Measurements from ENCODE around the gene TPRN. TPM values are rescaled to one million over a fixed set of nuclear protein-coding genes. Genes with fewer than 3 reads are reported as not detected.

Gene TPRN
- total and polyA plus RNA-seq, 7 experiments from 2014 or later: 0.35 to 13.5 (median 7.4) TPM

DNA sequence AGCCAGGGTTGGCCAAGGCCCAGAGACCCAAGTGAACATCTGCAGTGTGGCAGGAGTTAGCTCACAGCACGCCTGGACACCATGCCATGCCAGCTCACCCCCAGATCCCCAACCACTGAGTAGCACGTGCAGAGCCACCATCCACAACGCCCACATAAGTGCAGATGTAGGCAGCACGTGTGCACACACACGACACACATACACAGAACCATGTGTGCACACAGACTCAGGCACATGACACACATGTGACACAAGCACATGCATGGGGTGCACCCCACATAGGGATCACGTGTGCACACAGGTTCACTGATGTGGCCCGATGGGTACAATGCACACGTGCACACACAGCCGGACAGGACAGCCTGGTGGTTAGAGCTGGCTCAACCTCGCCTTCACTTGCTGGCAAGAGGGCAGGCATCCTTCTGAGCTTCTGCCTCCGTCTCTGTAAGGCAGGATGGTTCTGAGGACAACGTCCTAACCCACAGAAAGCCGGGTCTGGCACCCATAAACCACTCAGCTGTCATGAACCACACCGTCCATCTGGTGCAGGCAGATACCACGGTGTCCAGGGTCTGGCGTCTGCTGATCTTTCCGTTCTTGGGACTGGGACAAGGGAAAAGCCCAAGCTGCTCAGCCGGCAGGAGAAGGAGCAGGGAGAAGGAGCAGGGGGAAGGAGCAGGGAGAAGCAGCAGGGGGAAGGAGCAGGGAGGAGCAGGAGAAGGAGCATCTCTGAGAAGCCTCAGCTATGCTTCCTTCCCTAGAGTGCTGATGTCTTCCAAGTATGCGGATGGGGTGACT is 42.7 kb downstream of the TPRN start:
- no peak for ATAC-seq
- peaks cover 32 to 45% (median 41%) of the 10 kb centered on the region in 5 donors for H3K27me3 Mint-ChIP-seq
- no peaks in the 10 kb centered on the region for H3K36me3 ChIP-seq (ENCODE audit: control insufficient read depth in 2 of 3, insufficient read depth in 3 of 3, low read length in 3 of 3)
- H3K27ac Mint-ChIP-seq: no peak overlapping the region
- DNase-seq: no peak
- H3K4me3 Mint-ChIP-seq: peak overlapping the region in 5 of 10 donors; percentile 27 to 55 (median 48)
- H3K9me3 ChIP-seq (ENCODE audit: control insufficient read depth in 2 of 3, low read length in 3 of 3): no peaks in the 10 kb centered on the region
- ChIA-PET POLR2A (interaction anchor here (1.0 kb wide), 1 partner anchor 29 kb away, joined by 3 read pairs; no protein-coding TSS in a partner anchor), CTCF (no interaction called here)
- intact Hi-C loops (cut with micrococcal nuclease): loop anchor here in 1 of 2 donors (1.0 kb wide), 1 partner anchor 65 kb away; no protein-coding TSS in a partner anchor
- no peaks in the 10 kb centered on the region for H3K36me3 Mint-ChIP-seq
- H3K4me3 ChIP-seq (ENCODE audit: low read length): no peak overlapping the region
- H3K4me1 Mint-ChIP-seq: peaks cover 5 to 19% (median 13%) of the 10 kb centered on the region in 7 donors
- H3K9me3 Mint-ChIP-seq: peaks cover 0 to 3% (median 0%) of the 10 kb centered on the region in 11 donors
- H3K4me1 ChIP-seq (ENCODE audit: control insufficient read depth in 2 of 2, insufficient read depth in 2 of 2, low read length in 2 of 2): peaks cover 0 to 16% of the 10 kb centered on the region in 2 donors
- peaks cover 4 to 24% of the 10 kb centered on the region in 2 donors for H3K27me3 ChIP-seq (ENCODE audit: control insufficient read depth in 2 of 2, insufficient read depth in 2 of 2, low read length in 2 of 2)
- H3K27ac ChIP-seq (ENCODE audit: low read depth, low read length): no peak overlapping the region

- Histone ChIP-seq H3K4me1 (ENCODE audit: control insufficient read depth in 2 of 2, insufficient read depth in 2 of 2, low read length in 2 of 2) (peaks cover 0 to 16% of the 10 kb centered on the region in 2 donors), H3K36me3 (ENCODE audit: control insufficient read depth in 2 of 3, insufficient read depth in 3 of 3, low read length in 3 of 3) (no peaks in the 10 kb centered on the region), H3K27me3 (ENCODE audit: control insufficient read depth in 2 of 2, insufficient read depth in 2 of 2, low read length in 2 of 2) (peaks cover 4 to 24% of the 10 kb centered on the region in 2 donors), H3K4me3 (ENCODE audit: low read length) (peak overlapping the region; percentile 41), H3K9me3 (ENCODE audit: control insufficient read depth in 2 of 3, low read length in 3 of 3) (no peaks in the 10 kb centered on the region), H3K27ac (ENCODE audit: low read depth, low read length) (no peak overlapping the region)
- Mint-ChIP-seq H3K9me3 (peaks cover 0 to 3% (median 0%) of the 10 kb centered on the region in 11 donors), H3K27me3 (peaks cover 32 to 44% (median 38%) of the 10 kb centered on the region in 5 donors), H3K4me1 (peaks cover 5 to 19% (median 11%) of the 10 kb centered on the region in 7 donors), H3K27ac (no peak overlapping the region), H3K4me3 (peak overlapping the region in 8 of 10 donors; percentile 27 to 78 (median 66)), H3K36me3 (no peaks in the 10 kb centered on the region)
- intact Hi-C loops (cut with micrococcal nuclease): loop anchor here in 1 of 2 donors (1.0 kb wide), 1 partner anchor 67 kb away; no protein-coding TSS in a partner anchor
- POLR2A ChIA-PET: interaction anchor here (0.9 to 1.0 kb wide), 2 partner anchors 27 to 30 kb away, joined by 3 read pairs; no protein-coding TSS in a partner anchor
- DNase-seq (peak in 6 of 9 donors; percentile 27 to 77 (median 40)), ATAC-seq (peak; percentile 88)
- CTCF ChIA-PET: no interaction called here
Measured at GRCh38 chr9:137156567-137157375, 43.8 kb downstream of the TPRN start.

DNA sequence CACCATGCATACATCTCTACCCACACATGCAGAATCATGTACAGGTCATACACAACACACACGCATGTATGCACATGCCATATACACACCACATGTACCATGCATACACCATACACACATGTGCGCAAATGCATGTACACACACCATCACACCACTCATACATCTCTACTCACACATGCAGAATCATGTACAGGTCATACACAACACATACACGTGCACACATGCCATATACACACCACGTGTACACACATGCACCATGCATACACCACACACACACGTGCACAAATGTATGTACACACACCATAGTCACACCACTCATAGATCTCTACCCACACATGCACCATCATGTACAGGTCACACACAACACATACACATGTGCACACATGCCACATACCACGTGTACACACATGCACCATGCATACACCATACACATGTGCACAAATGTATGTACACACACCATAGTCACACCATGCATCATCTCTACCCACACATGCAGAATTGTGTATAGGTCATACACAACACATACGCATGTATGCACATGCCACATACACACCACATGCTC is 47.6 kb downstream of the TPRN start:
- no peak overlapping the region for H3K27ac Mint-ChIP-seq
- Histone ChIP-seq H3K4me3 (ENCODE audit: low read length) (no peak overlapping the region), H3K9me3 (ENCODE audit: control insufficient read depth in 2 of 3, low read length in 3 of 3) (no peaks in the 10 kb centered on the region), H3K4me1 (ENCODE audit: control insufficient read depth in 2 of 2, insufficient read depth in 2 of 2, low read length in 2 of 2) (peaks cover 0 to 16% of the 10 kb centered on the region in 2 donors), H3K27ac (ENCODE audit: low read depth, low read length) (no peak overlapping the region), H3K27me3 (ENCODE audit: control insufficient read depth in 2 of 2, insufficient read depth in 2 of 2, low read length in 2 of 2) (peaks cover 4 to 18% of the 10 kb centered on the region in 2 donors), H3K36me3 (ENCODE audit: control insufficient read depth in 2 of 3, insufficient read depth in 3 of 3, low read length in 3 of 3) (no peaks in the 10 kb centered on the region)
- H3K27me3 Mint-ChIP-seq: peaks cover 10 to 22% (median 17%) of the 10 kb centered on the region in 5 donors
- no peak overlapping the region for H3K4me3 Mint-ChIP-seq
- peaks cover 0 to 15% (median 3%) of the 10 kb centered on the region in 7 donors for H3K4me1 Mint-ChIP-seq
- POLR2A ChIA-PET: no interaction called here
- intact Hi-C loops (cut with micrococcal nuclease): no loop called here
- ATAC-seq (no peak), DNase-seq (no peak)
- peaks cover 0 to 2% (median 0%) of the 10 kb centered on the region in 11 donors for H3K9me3 Mint-ChIP-seq
- no peaks in the 10 kb centered on the region for H3K36me3 Mint-ChIP-seq
- CTCF ChIA-PET: no interaction called here

DNA sequence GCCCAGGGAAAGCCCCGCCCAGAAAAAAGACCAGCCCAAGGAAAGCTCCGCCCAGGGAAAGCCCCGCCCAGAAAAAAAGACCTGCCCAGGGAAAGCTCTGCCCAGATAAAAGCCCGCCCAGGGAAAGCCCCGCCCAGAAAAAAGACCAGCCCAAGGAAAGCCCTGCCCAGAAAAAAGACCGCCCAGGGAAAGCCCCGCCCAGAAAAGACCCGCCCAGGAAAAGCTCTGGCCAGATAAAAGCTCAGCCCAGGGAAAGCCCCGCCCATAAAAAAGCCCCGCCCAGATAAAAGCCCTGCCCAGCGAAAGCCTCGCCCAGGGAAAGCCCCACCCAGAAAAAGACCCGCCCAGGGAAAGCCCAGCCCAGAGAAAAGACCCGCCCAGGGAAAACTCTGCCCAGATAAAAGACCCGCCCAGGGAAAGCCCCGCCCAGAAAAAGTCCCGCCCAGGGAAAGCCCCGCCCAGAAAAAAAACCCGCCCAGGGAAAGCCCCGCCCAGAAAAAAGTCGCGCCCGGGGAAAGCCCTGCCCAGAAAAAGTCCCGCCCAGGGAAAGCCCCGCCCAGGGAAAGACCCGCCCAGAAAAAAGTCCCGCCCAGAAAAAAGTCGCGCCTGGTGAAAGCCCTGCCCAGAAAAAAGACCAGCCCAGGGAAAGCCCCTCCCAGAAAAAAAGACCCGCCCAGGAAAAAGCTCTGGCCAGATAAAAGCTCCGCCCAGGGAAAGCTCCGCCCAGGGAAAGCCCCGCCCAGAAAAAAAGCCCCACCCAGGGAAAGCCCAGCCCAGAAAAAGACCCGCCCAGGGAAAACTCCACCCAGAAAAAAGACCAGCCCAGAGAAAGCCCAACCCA is 49.7 kb downstream of the TPRN start:
- ATAC-seq (no peak), DNase-seq (peak in 1 of 9 donors; percentile 68)
- peaks cover 0 to 10% (median 0%) of the 10 kb centered on the region in 7 donors for H3K4me1 Mint-ChIP-seq
- no peak overlapping the region for H3K4me3 Mint-ChIP-seq
- H3K27me3 Mint-ChIP-seq: peaks cover 7 to 16% (median 12%) of the 10 kb centered on the region in 5 donors
- ChIA-PET POLR2A (no interaction called here), CTCF (no interaction called here)
- H3K36me3 Mint-ChIP-seq: no peaks in the 10 kb centered on the region
- intact Hi-C loops (cut with micrococcal nuclease): loop anchor here in 1 of 2 donors (2.0 kb wide), 1 partner anchor 50 kb away; the partner anchor contains the start of gene TPRN
- no peaks in the 10 kb centered on the region for H3K9me3 ChIP-seq (ENCODE audit: control insufficient read depth in 2 of 3, low read length in 3 of 3)
- H3K9me3 Mint-ChIP-seq: no peaks in the 10 kb centered on the region
- H3K4me1 ChIP-seq (ENCODE audit: control insufficient read depth in 2 of 2, insufficient read depth in 2 of 2, low read length in 2 of 2): no peaks in the 10 kb centered on the region
- no peak overlapping the region for H3K4me3 ChIP-seq (ENCODE audit: low read length)
- H3K27ac ChIP-seq (ENCODE audit: low read depth, low read length): no peak overlapping the region
- H3K27me3 ChIP-seq (ENCODE audit: control insufficient read depth in 2 of 2, insufficient read depth in 2 of 2, low read length in 2 of 2): peaks cover 0 to 4% of the 10 kb centered on the region in 2 donors
- H3K36me3 ChIP-seq (ENCODE audit: control insufficient read depth in 2 of 3, insufficient read depth in 3 of 3, low read length in 3 of 3): no peaks in the 10 kb centered on the region
- H3K27ac Mint-ChIP-seq: peak overlapping the region in 1 of 9 donors; percentile 65

DNA sequence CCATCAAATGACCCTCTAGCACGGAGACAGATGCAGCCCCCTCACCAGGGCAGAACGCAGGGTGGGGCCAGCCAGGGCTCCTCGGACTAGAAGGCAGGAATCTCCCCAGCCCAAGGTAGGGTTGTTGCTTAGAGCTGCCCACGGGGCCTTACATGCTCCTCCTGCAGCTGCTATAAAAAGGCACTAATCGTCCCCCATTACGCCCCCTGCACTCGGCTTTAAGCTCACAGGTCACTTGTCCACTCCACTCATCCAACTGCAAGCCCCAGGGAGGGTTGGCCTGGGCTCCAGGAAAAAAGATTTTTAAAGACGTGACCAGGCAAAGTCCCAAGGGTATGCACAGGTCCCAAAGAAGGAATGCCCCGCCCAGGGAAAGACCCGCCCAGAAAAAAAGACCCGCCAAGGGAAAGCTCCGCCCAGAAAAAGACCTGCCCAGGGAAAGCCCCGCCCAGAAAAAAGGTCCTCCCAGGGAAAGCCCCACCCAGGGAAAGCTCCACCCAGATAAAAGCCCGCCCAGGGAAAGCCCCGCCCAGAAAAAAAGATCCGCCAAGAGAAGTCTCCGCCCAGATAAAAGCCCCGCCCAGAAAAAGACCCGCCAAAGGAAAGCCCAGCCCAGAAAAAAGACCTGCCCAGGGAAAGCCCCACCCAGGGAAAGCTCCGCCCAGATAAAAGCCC is 50.5 kb downstream of the TPRN start:
- CTCF ChIA-PET: no interaction called here
- Histone ChIP-seq H3K4me1 (ENCODE audit: control insufficient read depth in 2 of 2, insufficient read depth in 2 of 2, low read length in 2 of 2) (no peaks in the 10 kb centered on the region), H3K36me3 (ENCODE audit: control insufficient read depth in 2 of 3, insufficient read depth in 3 of 3, low read length in 3 of 3) (no peaks in the 10 kb centered on the region), H3K27ac (ENCODE audit: low read depth, low read length) (no peak overlapping the region), H3K9me3 (ENCODE audit: control insufficient read depth in 2 of 3, low read length in 3 of 3) (no peaks in the 10 kb centered on the region), H3K27me3 (ENCODE audit: control insufficient read depth in 2 of 2, insufficient read depth in 2 of 2, low read length in 2 of 2) (peaks cover 0 to under 1% of the 10 kb centered on the region in 2 donors), H3K4me3 (ENCODE audit: low read length) (no peak overlapping the region)
- H3K36me3 Mint-ChIP-seq: no peaks in the 10 kb centered on the region
- no peak overlapping the region for H3K27ac Mint-ChIP-seq
- H3K9me3 Mint-ChIP-seq: no peaks in the 10 kb centered on the region
- POLR2A ChIA-PET: interaction anchor here (1.1 kb wide), 1 partner anchor 39 kb away, joined by 3 read pairs; no protein-coding TSS in a partner anchor
- intact Hi-C loops (cut with micrococcal nuclease): loop anchor here in 1 of 2 donors (2.0 kb wide), 1 partner anchor 51 kb away; the partner anchor contains the start of gene TPRN
- H3K4me3 Mint-ChIP-seq: peak overlapping the region in 1 of 10 donors; percentile 25
- no peak for DNase-seq
- ATAC-seq: no peak
- peaks cover 0 to 10% (median 0%) of the 10 kb centered on the region in 7 donors for H3K4me1 Mint-ChIP-seq
- H3K27me3 Mint-ChIP-seq: peaks cover 4 to 14% (median 8%) of the 10 kb centered on the region in 5 donors

Measured in naive thymus-derived CD4-positive, alpha-beta T cell (primary cell).